WERI-Rb-1 (cell line): ENCODE results near the gene PDE3A.

ENCODE experiments used
- DNase-seq: peaks from one replicate; pipeline ENCODE4 v3.0.0-alpha.2; 2020
- H3K27ac ChIP-seq: fragments of 250-450 bp; sonication (Bioruptor Pico); 2 replicates; pipeline ENCODE4 v1.5.1; 2020; ENCODE audit warnings: mild to moderate bottlenecking, moderate library complexity
- H3K27me3 ChIP-seq: fragments of 250-450 bp; sonication (Bioruptor Pico); 2 replicates; pipeline ENCODE4 v1.5.1; 2021; ENCODE audit warnings: mild to moderate bottlenecking, low read depth, moderate library complexity; ENCODE audit not compliant: insufficient read depth, severe bottlenecking
- H3K36me3 ChIP-seq: fragments of 250-450 bp; sonication (Bioruptor Pico); 2 replicates; pipeline ENCODE4 v1.5.1; 2020; ENCODE audit warnings: mild to moderate bottlenecking, moderate library complexity
- H3K4me3 ChIP-seq: 2 replicates; pipeline ENCODE4 v1.5.1; 2011; ENCODE audit warnings: low read depth, mild to moderate bottlenecking, control low read depth, low read length
- H3K9me3 ChIP-seq: fragments of 250-450 bp; sonication (Bioruptor Pico); 2 replicates; pipeline ENCODE4 v1.5.1; 2021; ENCODE audit warnings: mild to moderate bottlenecking, moderate library complexity; ENCODE audit not compliant: severe bottlenecking
- TF ChIP-seq, protein P1 (sequence below): IDR thresholded peaks from 2 replicates; pipeline ENCODE4 v1.5.1; 2011; ENCODE audit warnings: low read depth, mild to moderate bottlenecking, control low read depth, inconsistent platforms, low read length

Gene PDE3A

DNA sequence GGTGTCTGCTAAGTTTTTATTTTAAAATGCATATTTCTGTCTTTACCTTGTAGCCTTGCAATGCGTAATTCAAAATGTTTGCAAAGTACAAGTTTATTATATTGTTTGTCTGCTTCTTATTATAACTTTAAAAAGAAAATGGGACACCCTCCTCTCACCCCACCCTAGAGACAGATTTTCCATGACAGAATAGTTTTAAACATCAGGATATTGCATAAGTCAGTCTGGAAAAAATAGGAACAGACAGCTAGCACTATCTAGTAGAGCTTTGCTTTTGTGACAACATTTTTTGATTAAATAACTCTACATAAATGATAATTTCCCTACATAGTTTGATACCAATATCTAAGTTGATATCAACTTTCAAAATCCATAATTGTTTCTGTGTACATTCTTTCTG is 71.3 kb downstream of the PDE3A start:
- Histone ChIP-seq H3K36me3 (no peaks in the 10 kb centered on the region), H3K27ac (no peak overlapping the region), H3K27me3 (no peaks in the 10 kb centered on the region), H3K4me3 (no peak overlapping the region), H3K9me3 (no peaks in the 10 kb centered on the region)
- TF ChIP-seq, protein P1, sequence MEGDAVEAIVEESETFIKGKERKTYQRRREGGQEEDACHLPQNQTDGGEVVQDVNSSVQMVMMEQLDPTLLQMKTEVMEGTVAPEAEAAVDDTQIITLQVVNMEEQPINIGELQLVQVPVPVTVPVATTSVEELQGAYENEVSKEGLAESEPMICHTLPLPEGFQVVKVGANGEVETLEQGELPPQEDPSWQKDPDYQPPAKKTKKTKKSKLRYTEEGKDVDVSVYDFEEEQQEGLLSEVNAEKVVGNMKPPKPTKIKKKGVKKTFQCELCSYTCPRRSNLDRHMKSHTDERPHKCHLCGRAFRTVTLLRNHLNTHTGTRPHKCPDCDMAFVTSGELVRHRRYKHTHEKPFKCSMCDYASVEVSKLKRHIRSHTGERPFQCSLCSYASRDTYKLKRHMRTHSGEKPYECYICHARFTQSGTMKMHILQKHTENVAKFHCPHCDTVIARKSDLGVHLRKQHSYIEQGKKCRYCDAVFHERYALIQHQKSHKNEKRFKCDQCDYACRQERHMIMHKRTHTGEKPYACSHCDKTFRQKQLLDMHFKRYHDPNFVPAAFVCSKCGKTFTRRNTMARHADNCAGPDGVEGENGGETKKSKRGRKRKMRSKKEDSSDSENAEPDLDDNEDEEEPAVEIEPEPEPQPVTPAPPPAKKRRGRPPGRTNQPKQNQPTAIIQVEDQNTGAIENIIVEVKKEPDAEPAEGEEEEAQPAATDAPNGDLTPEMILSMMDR: no peak
- no peak for DNase-seq

DNA sequence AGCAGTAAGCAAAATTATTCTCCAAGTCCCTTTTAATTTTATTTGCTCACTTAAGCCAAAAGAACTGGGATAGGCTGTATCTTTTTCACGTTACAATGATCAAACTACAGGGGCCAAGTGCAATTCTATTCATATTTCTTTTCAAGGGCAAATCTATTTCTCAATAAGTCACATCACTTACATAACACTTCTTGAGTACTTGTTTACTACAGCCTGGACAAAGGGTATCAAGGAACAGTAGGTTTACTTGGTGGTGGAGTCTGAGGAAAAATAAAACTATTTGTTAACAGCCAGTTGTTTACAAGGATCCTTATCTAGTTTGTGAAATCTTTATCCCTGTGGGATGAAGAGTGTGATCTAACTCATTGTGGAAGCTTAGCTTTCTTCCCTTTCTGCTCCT is 72.1 kb downstream of the PDE3A start:
- H3K27ac ChIP-seq: no peak overlapping the region
- H3K36me3 ChIP-seq: no peaks in the 10 kb centered on the region
- no peaks in the 10 kb centered on the region for H3K27me3 ChIP-seq
- no peak overlapping the region for H3K4me3 ChIP-seq
- H3K9me3 ChIP-seq: no peaks in the 10 kb centered on the region
- no peak for DNase-seq
- TF ChIP-seq, protein P1: no peak

DNA sequence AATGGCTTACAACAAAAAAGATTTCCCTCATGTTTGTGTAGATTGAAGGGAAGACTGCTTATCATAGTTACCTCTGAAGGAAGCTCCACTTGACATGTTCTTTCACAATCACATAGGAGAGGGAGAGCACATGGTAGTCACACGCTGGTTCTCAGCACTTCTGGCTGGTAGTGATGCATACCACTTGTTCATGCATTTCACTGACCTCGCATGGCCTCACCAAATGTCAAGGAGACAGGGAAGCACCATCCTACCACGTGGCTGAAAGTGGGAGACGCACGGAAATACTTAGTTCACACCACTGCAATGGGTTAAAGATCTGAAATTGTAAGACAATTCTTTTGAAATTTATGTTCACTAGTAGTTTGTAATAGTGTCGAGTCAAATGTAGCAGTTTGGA is 74.0 kb downstream of the PDE3A start:
- no peaks in the 10 kb centered on the region for H3K27me3 ChIP-seq
- H3K9me3 ChIP-seq: no peaks in the 10 kb centered on the region
- no peak overlapping the region for H3K27ac ChIP-seq
- DNase-seq: no peak
- TF ChIP-seq, protein P1: no peak
- no peak overlapping the region for H3K4me3 ChIP-seq
- H3K36me3 ChIP-seq: no peaks in the 10 kb centered on the region

DNA sequence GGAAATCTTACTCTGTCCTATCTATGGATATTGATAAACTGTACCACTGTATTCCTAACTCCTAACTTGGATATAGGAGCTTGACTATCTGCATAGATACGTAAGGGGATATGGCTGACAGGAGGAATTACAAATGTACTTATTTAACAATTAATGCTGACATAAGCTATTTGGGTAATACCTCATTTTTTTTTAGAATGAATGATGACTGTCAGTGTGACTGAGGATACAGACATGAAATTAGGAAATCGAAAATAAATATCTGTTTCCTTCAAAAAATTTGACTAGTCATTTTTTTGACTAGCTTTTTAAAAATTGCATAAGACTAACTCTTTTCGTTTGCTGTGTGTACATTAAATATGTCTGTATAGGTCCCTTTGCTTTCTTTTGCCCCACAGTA is 74.9 kb downstream of the PDE3A start:
- H3K9me3 ChIP-seq: no peaks in the 10 kb centered on the region
- TF ChIP-seq, protein P1: no peak
- no peak overlapping the region for H3K4me3 ChIP-seq
- H3K27me3 ChIP-seq: no peaks in the 10 kb centered on the region
- DNase-seq: no peak
- no peak overlapping the region for H3K27ac ChIP-seq
- H3K36me3 ChIP-seq: no peaks in the 10 kb centered on the region

DNA sequence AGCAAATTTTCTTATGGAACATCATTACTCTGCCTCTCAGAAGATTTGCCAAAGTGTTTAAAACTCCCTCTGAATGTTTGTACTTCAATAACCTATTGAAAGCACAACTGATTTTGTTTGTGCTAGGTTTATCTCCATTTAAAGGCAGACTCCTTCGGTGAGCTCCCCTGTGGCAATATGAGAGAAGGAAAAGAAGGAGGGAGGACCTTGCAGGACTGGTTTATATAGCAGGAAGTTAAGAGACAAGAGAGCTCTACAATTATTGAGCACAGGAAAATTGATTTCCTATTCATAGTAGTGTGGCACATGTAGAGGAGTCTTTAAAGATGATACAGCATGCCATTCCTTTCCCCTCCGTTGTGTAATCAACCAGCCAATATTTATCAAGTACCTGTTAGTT is 75.5 kb downstream of the PDE3A start:
- Histone ChIP-seq H3K27ac (no peak overlapping the region), H3K9me3 (no peaks in the 10 kb centered on the region), H3K27me3 (no peaks in the 10 kb centered on the region), H3K4me3 (no peak overlapping the region), H3K36me3 (no peaks in the 10 kb centered on the region)
- DNase-seq: no peak
- TF ChIP-seq, protein P1: no peak

DNA sequence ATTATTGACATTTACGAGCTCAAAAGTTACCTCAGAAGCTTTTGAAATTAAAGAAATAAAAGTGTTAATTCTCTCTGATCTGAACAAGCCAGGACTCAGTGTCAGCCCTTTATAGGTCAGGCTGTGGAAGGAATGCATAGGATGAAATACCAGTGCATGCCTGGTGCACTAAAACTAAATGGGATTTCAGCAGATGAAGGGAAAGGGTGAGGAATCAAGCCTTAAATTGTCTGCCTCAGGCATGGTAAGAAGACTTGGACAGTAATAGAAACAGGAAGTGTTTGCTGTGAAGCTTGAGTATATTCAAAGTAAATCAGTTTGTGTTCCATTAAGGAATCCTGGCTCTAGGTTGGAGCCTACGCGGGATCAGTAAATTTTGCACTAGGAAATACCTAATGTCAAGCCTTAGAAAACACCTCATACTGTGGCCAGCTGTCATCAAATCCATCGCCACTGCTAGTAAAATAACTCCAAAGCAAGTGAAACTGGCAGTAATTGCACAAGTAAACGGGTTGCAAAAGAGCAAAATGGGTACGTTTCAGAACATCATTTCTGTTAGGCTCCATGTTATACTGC is 76.3 kb downstream of the PDE3A start:
- TF ChIP-seq, protein P1: no peak
- Histone ChIP-seq H3K36me3 (no peaks in the 10 kb centered on the region), H3K27me3 (no peaks in the 10 kb centered on the region), H3K9me3 (no peaks in the 10 kb centered on the region), H3K4me3 (no peak overlapping the region), H3K27ac (no peak overlapping the region)
- no peak for DNase-seq
